Tibial nerve (tissue), 4 donors: ENCODE data around the gene TP73.

ENCODE experiments used
- EP300 ChIP-seq, 2 donors: sonication (generic); formaldehyde crosslinking; IDR thresholded peaks; one replicate each; pipeline ENCODE4 v1.6.1; 2017; ENCODE audit warnings: antibody characterized with exemption in 2 of 2, mild to moderate bottlenecking in 1 of 2
- POLR2A ChIP-seq, 2 donors: fragments of 450-650 bp; IDR thresholded peaks; one replicate each; pipeline ENCODE4 v1.6.1; 2017; ENCODE audit warnings: antibody characterized with exemption in 2 of 2, mild to moderate bottlenecking in 2 of 2, moderate library complexity in 2 of 2
- TF ChIP-seq, protein P1 (sequence below), 5 experiments: fragments of 200-600 bp in 3 of 5; fragments of 450-650 bp in 2 of 5; sonication (generic) in 3 of 5; IDR thresholded peaks; one replicate each; pipeline ENCODE4 v1.5.1; 2016 to 2019; ENCODE audit warnings: antibody characterized with exemption in 5 of 5, mild to moderate bottlenecking in 3 of 5, moderate library complexity in 2 of 5

DNA sequence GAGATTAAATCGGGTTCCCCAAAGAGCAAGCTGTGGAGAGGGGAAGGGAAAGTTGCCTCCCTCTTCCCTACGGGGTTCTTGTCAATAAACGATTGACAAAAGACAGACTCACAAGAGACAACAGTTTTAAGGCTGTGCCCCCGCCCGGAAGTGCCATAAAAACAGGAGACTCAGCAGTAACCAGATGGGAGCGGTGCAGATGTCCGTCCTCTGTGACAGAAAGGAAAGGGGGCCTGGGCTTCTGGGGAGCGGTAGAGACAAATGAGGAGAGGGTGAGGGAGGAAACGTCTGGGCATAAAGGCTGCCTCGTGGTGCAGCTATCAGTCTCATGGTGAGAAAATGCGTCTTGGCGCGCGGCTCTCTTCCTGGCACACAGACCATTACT is 5.9 kb downstream of the TP73 start:
- TF ChIP-seq, protein P1, sequence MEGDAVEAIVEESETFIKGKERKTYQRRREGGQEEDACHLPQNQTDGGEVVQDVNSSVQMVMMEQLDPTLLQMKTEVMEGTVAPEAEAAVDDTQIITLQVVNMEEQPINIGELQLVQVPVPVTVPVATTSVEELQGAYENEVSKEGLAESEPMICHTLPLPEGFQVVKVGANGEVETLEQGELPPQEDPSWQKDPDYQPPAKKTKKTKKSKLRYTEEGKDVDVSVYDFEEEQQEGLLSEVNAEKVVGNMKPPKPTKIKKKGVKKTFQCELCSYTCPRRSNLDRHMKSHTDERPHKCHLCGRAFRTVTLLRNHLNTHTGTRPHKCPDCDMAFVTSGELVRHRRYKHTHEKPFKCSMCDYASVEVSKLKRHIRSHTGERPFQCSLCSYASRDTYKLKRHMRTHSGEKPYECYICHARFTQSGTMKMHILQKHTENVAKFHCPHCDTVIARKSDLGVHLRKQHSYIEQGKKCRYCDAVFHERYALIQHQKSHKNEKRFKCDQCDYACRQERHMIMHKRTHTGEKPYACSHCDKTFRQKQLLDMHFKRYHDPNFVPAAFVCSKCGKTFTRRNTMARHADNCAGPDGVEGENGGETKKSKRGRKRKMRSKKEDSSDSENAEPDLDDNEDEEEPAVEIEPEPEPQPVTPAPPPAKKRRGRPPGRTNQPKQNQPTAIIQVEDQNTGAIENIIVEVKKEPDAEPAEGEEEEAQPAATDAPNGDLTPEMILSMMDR (IDR thresholded peaks at IDR 0.05): no peak
- TF ChIP-seq POLR2A (IDR thresholded peaks at IDR 0.05) (no peak), EP300 (IDR thresholded peaks at IDR 0.05) (no peak)
